H1 (cell line): Measurements from ENCODE around the gene APOC3. TPM values are rescaled to one million over a fixed set of nuclear protein-coding genes. Genes with fewer than 3 reads are reported as not detected.

Experiments
- CTCF ChIA-PET: fragments of 300-600 bp; sonication (Branson Sonifier 250); formaldehyde crosslinking; loops from one replicate; lab custom pipeline; 2021; ENCODE audit not compliant: partially characterized antibody; lab: Charles Lee
- POLR2A ChIA-PET: fragments of 300-600 bp; sonication (Branson Sonifier 250); formaldehyde crosslinking; loops from one replicate; lab custom pipeline; 2021; ENCODE audit warnings: inconsistent platforms; ENCODE audit not compliant: partially characterized antibody; lab: Charles Lee
- DNase-seq, 2 experiments: peaks; one replicate each; pipeline versions ENCODE4 v3.0.0 to v3.0.0-alpha.2; 2010 to 2022; ENCODE audit warnings: low spot score in 2 of 2, low read depth in 1 of 2, mixed read lengths in 1 of 2
- FAIRE-seq: peaks from 2 replicates; lab custom pipeline; 2011; peaks lifted over from hg19 to GRCh38; lab: Jason Lieb, UNC
- H2AFZ ChIP-seq: 2 replicates; pipeline ENCODE4 v1.8.1; 2012; ENCODE audit warnings: low read length, inconsistent platforms
- H2AK5ac ChIP-seq: 2 replicates; pipeline ENCODE4 v1.6.1; 2013; ENCODE audit warnings: low read depth, low read length
- H2BK120ac ChIP-seq: replicated peaks from 2 replicates; pipeline ENCODE3; 2013; ENCODE audit warnings: low read depth, low read length, inconsistent platforms
- H2BK12ac ChIP-seq: 2 replicates; pipeline ENCODE4 v1.6.1; 2013; ENCODE audit warnings: low read depth, low read length
- H2BK15ac ChIP-seq: 2 replicates; pipeline ENCODE4 v1.6.1; 2013; ENCODE audit warnings: low read length
- H2BK20ac ChIP-seq: 2 replicates; pipeline ENCODE4 v1.6.1; 2013; ENCODE audit warnings: low read length
- H2BK5ac ChIP-seq: 2 replicates; pipeline ENCODE4 v1.6.1; 2013; ENCODE audit warnings: low read depth, low read length
- H3K14ac ChIP-seq: 2 replicates; pipeline ENCODE4 v1.6.1; 2013; ENCODE audit warnings: inconsistent platforms; ENCODE audit not compliant: insufficient read length
- H3K18ac ChIP-seq: 2 replicates; pipeline ENCODE4 v1.6.1; 2013; ENCODE audit warnings: low read length; ENCODE audit errors: extremely low read depth
- H3K23ac ChIP-seq: 2 replicates; pipeline ENCODE4 v1.6.1; 2013; ENCODE audit warnings: inconsistent platforms; ENCODE audit not compliant: insufficient read length
- H3K23me2 ChIP-seq: 2 replicates; pipeline ENCODE4 v1.6.1; 2013; ENCODE audit warnings: low read depth, low read length
- H3K27ac ChIP-seq: 2 replicates; pipeline ENCODE4 v1.6.1; 2011; ENCODE audit warnings: low read depth, low read length, inconsistent platforms
- H3K27me3 ChIP-seq, 4 experiments: replicated peaks in 1 of 4; 1 replicate in 1 of 4; 2 replicates in 3 of 4; pipeline versions ENCODE4 v1.6.1 to v1.8.1; 2011 to 2013; ENCODE audit warnings: low read length in 3 of 4, mild to moderate bottlenecking in 3 of 4, inconsistent platforms in 2 of 4, mixed read lengths in 2 of 4, moderate library complexity in 1 of 4; ENCODE audit not compliant: control insufficient read depth in 3 of 4, insufficient read depth in 3 of 4; ENCODE audit errors: extremely low read depth in 1 of 4
- H3K36me3 ChIP-seq, 4 experiments: 2 replicates each; pipeline versions ENCODE4 v1.6.1 to v1.8.1; 2011 to 2013; ENCODE audit warnings: mild to moderate bottlenecking in 4 of 4, low read length in 3 of 4, moderate library complexity in 2 of 4, control low read depth in 1 of 4, inconsistent platforms in 1 of 4; ENCODE audit not compliant: insufficient read depth in 4 of 4, control insufficient read depth in 2 of 4
- H3K4ac ChIP-seq: replicated peaks from 2 replicates; pipeline ENCODE3; 2013; ENCODE audit warnings: low read length, low read depth, mixed read lengths, inconsistent platforms; ENCODE audit not compliant: insufficient read length
- H3K4me1 ChIP-seq, 4 experiments: replicated peaks in 1 of 4; 1 replicate in 1 of 4; 2 replicates in 3 of 4; pipeline versions ENCODE4 v1.6.1 to v1.8.1; 2011 to 2013; ENCODE audit warnings: low read length in 3 of 4, inconsistent platforms in 2 of 4, mixed read lengths in 1 of 4; ENCODE audit not compliant: insufficient read depth in 4 of 4, control insufficient read depth in 3 of 4
- H3K4me2 ChIP-seq, 2 experiments: 2 replicates each; pipeline versions ENCODE4 v1.6.1 to v1.8.1; 2011 to 2013; ENCODE audit warnings: low read depth in 2 of 2, low read length in 2 of 2, control low read depth in 1 of 2, inconsistent platforms in 1 of 2, mild to moderate bottlenecking in 1 of 2; ENCODE audit not compliant: insufficient read depth in 1 of 2
- H3K4me3 ChIP-seq, 4 experiments: fragments of 200-600, 300-600 bp in 1 of 4; sonication (generic), shearing (Covaris generic), sonication (Bioruptor Twin) in 1 of 4; 2 replicates each; pipeline versions ENCODE4 v1.5.1 to v1.8.1; 2011 to 2016; ENCODE audit warnings: low read length in 4 of 4, low read depth in 3 of 4, control low read depth in 2 of 4, inconsistent platforms in 2 of 4, mild to moderate bottlenecking in 2 of 4, mixed read lengths in 1 of 4, moderate library complexity in 1 of 4; ENCODE audit not compliant: insufficient read depth in 2 of 4; ENCODE audit errors: extremely low read depth in 1 of 4
- H3K56ac ChIP-seq: replicated peaks from 2 replicates; pipeline ENCODE3; 2013; ENCODE audit warnings: low read depth, mild to moderate bottlenecking, mixed read lengths, low read length, inconsistent platforms; ENCODE audit not compliant: insufficient read length
- H3K79me1 ChIP-seq: 2 replicates; pipeline ENCODE4 v1.6.1; 2013; ENCODE audit warnings: low read depth, low read length, control low read depth
- H3K79me2 ChIP-seq, 2 experiments: 2 replicates each; pipeline versions ENCODE4 v1.6.1 to v1.8.1; 2012 to 2013; ENCODE audit warnings: low read length in 2 of 2, mild to moderate bottlenecking in 2 of 2, inconsistent platforms in 1 of 2; ENCODE audit not compliant: insufficient read depth in 2 of 2, control insufficient read depth in 1 of 2
- H3K9ac ChIP-seq, 4 experiments: replicated peaks in 1 of 4; 1 replicate in 1 of 4; 2 replicates in 3 of 4; pipeline versions ENCODE4 v1.6.1 to v1.8.1; 2011 to 2013; ENCODE audit warnings: low read depth in 3 of 4, low read length in 3 of 4, control low read depth in 2 of 4, mild to moderate bottlenecking in 2 of 4, moderate library complexity in 2 of 4, inconsistent platforms in 1 of 4; ENCODE audit errors: extremely low read depth in 1 of 4
- H3K9me3 ChIP-seq, 2 experiments: 2 replicates each; pipeline versions ENCODE4 v1.6.1 to v1.8.1; 2012 to 2013; ENCODE audit warnings: mild to moderate bottlenecking in 2 of 2, moderate library complexity in 2 of 2, control low read depth in 1 of 2, inconsistent platforms in 1 of 2, low read depth in 1 of 2, low read length in 1 of 2, mixed read lengths in 1 of 2; ENCODE audit not compliant: insufficient read depth in 2 of 2
- H4K20me1 ChIP-seq, 2 experiments: replicated peaks in 1 of 2; 2 replicates each; pipeline versions ENCODE3 to v1.8.1; 2011 to 2013; ENCODE audit warnings: inconsistent platforms in 2 of 2, low read length in 2 of 2, mild to moderate bottlenecking in 1 of 2; ENCODE audit not compliant: insufficient read depth in 2 of 2, control insufficient read depth in 1 of 2
- H4K5ac ChIP-seq: 2 replicates; pipeline ENCODE4 v1.6.1; 2013; ENCODE audit warnings: low read length, low read depth, mixed read lengths, inconsistent platforms; ENCODE audit not compliant: insufficient read length
- H4K8ac ChIP-seq: 2 replicates; pipeline ENCODE4 v1.8.0; 2013; ENCODE audit warnings: mild to moderate bottlenecking, moderate library complexity, low read length, inconsistent platforms; ENCODE audit not compliant: insufficient read depth; ENCODE audit errors: extremely low read depth
- H4K91ac ChIP-seq: replicated peaks from 2 replicates; pipeline ENCODE3; 2013; ENCODE audit warnings: low read length, mixed read lengths, inconsistent platforms; ENCODE audit not compliant: insufficient read length
- BCL11A ChIP-seq, 2 experiments: IDR thresholded peaks; one replicate each; pipeline ENCODE4 v1.6.1; 2011; ENCODE audit warnings: low read depth in 2 of 2, low read length in 2 of 2, mild to moderate bottlenecking in 2 of 2
- CBX5 ChIP-seq: fragments of 300-800, 300-1000 bp; sonication (generic); IDR thresholded peaks from 2 replicates; pipeline ENCODE4 v1.7.1; 2016; ENCODE audit warnings: antibody characterized with exemption, low read length, low read depth
- CBX8 ChIP-seq: fragments of 300-800, 300-1000 bp; sonication (generic); IDR thresholded peaks from 2 replicates; pipeline ENCODE4 v1.7.1; 2016; ENCODE audit warnings: low read depth, low read length, borderline replicate concordance
- HDAC2 ChIP-seq, 2 experiments: fragments of 300-600 bp in 1 of 2; sonication (generic) in 1 of 2; IDR thresholded peaks; 2 replicates each; pipeline ENCODE4 v1.6.1; 2011 to 2012; ENCODE audit warnings: low read depth in 2 of 2, low read length in 2 of 2, mild to moderate bottlenecking in 2 of 2, moderate library complexity in 2 of 2, borderline replicate concordance in 1 of 2, inconsistent platforms in 1 of 2
- HDAC6 ChIP-seq: IDR thresholded peaks from one replicate; pipeline ENCODE4 v1.7.1; 2012; ENCODE audit warnings: low read depth, mild to moderate bottlenecking, inconsistent platforms, low read length, moderate library complexity
- KDM5A ChIP-seq: fragments of 200-600 bp; IDR thresholded peaks from 2 replicates; pipeline ENCODE4 v1.7.1; 2012; ENCODE audit warnings: mild to moderate bottlenecking, low read length, inconsistent platforms, mixed read lengths
- MAFK ChIP-seq: IDR thresholded peaks from 2 replicates; pipeline ENCODE4 v1.6.1; 2012; ENCODE audit warnings: low read depth, mild to moderate bottlenecking, improper control_type of control experiment, low read length
- POU5F1 ChIP-seq: IDR thresholded peaks from 2 replicates; pipeline ENCODE4 v1.6.1; 2011; ENCODE audit warnings: low read depth, mild to moderate bottlenecking, low read length, moderate library complexity
- RBBP5 ChIP-seq: IDR thresholded peaks from 2 replicates; pipeline ENCODE4 v1.7.1; 2012; ENCODE audit warnings: low read depth, mild to moderate bottlenecking, inconsistent platforms, low read length, moderate library complexity, borderline replicate concordance
- RXRA ChIP-seq: IDR thresholded peaks from 2 replicates; pipeline ENCODE4 v1.6.1; 2011; ENCODE audit warnings: low read depth, mild to moderate bottlenecking, low read length, moderate library complexity; ENCODE audit not compliant: insufficient read depth
- SAP30 ChIP-seq: fragments of 300-600 bp; sonication (generic); IDR thresholded peaks from 2 replicates; pipeline ENCODE4 v1.7.1; 2012; ENCODE audit warnings: low read length, moderate library complexity, mild to moderate bottlenecking, inconsistent platforms; ENCODE audit not compliant: insufficient read depth, insufficient replicate concordance
- SUZ12 ChIP-seq: fragments of 200-600 bp; sonication (generic); IDR thresholded peaks from 2 replicates; pipeline ENCODE4 v1.6.1; 2012; ENCODE audit warnings: mild to moderate bottlenecking, inconsistent platforms, low read length, moderate library complexity, mixed read lengths
- TBP ChIP-seq: IDR thresholded peaks from 2 replicates; pipeline ENCODE4 v1.6.1; 2011; ENCODE audit warnings: low read depth, low read length, improper control_type of control experiment
- WGBS, 2 experiments: shearing (Covaris generic) in 1 of 2; methylation state at CpG; one replicate each; pipeline versions ENCODE4 v1.1.6 to v1.1.7; 2013 to 2015; ENCODE audit warnings: low lambda C conversion rate in 2 of 2, mixed read lengths in 2 of 2, inconsistent platforms in 1 of 2, low coverage in 1 of 2, missing lambda C conversion rate in 1 of 2; ENCODE audit not compliant: insufficient replicate concordance in 2 of 2, insufficient coverage in 1 of 2, insufficient read length in 1 of 2; ENCODE audit errors: extremely low coverage in 1 of 2, missing lambda C conversion rate in 1 of 2; 5-methylcytosine and 5-hydroxymethylcytosine counted together
- polyA plus RNA-seq, 7 experiments: library from polyadenylated mRNA; depleted of rRNA in 3 of 7; stranded (reverse) in 5 of 7; unstranded in 2 of 7; fragments of >200 nt in 5 of 7; fragments of 200-250 nt in 2 of 7; gene quantifications; 1 replicate in 5 of 7; 2 replicates in 1 of 7; 4 replicates in 1 of 7; pipeline versions ENCODE4 v1.2.1 to v1.2.3, GENCODE V29; 2011 to 2013; ENCODE audit warnings: missing spikeins in 2 of 7, mixed read lengths in 2 of 7
- total RNA-seq: library from RNA; stranded (reverse); fragmentation: NEBNext Ultra II Directional; extraction: Animal tissue kit (Norgen Biotek cat#: 25700); gene quantifications from 2 replicates; pipeline ENCODE4 v1.2.1, GENCODE V29; 2021

APOC3 gene
- total and polyA plus RNA-seq, 2 of the 8 experiments (the other 6 are each of a cell fraction or from before 2014, with no cell fraction given): not detected

GRCh38 chr11:116842909-116843308, 13.2 kb downstream of the APOC3 start:
- Histone ChIP-seq H3K79me1 (no peaks in the 10 kb centered on the region), H3K14ac (no peak overlapping the region), H3K79me2 (no peaks in the 10 kb centered on the region), H2BK120ac (no peak overlapping the region), H3K9me3 (no peaks in the 10 kb centered on the region), H3K36me3 (peaks cover 9 to 36% (median 25%) of the 10 kb centered on the region in 4 experiments; a peak in 7 of 8 replicates), H3K23ac (no peak overlapping the region), H3K27me3 (no peaks in the 10 kb centered on the region), H3K9ac (no peak overlapping the region), H4K5ac (no peak overlapping the region), H3K18ac (no peak overlapping the region), H3K56ac (no peak overlapping the region), H2BK5ac (no peak overlapping the region), H2BK20ac (no peak overlapping the region), H3K27ac (no peak overlapping the region), H3K4me2 (no peak overlapping the region), H4K8ac (no peak overlapping the region), H3K4ac (no peak overlapping the region), H3K4me1 (no peaks in the 10 kb centered on the region; a peak in 2 of 7 replicates), H2BK12ac (no peak overlapping the region), H2BK15ac (no peak overlapping the region), H3K4me3 (no peak overlapping the region), H2AK5ac (no peak overlapping the region), H2AFZ (no peak overlapping the region), H4K91ac (no peak overlapping the region), H4K20me1 (no peaks in the 10 kb centered on the region), H3K23me2 (no peaks in the 10 kb centered on the region)
- 93% methylated on average over 4 of the region's 4 CpGs; no CpG with 5 or more reads in 1 of the 2 experiments for WGBS, 2 experiments
- POLR2A ChIA-PET: no interaction called here
- TF ChIP-seq TBP: no peak
- TF ChIP-seq RXRA: no peak
- TF ChIP-seq SUZ12: no peak
- TF ChIP-seq CBX8: no peak
- TF ChIP-seq CBX5: no peak
- no peak for TF ChIP-seq MAFK
- TF ChIP-seq BCL11A (IDR thresholded peaks at IDR 0.05; ENCODE audit: low read depth in 2 of 2, low read length in 2 of 2): no peak
- TF ChIP-seq HDAC2 (IDR thresholded peaks at IDR 0.05; ENCODE audit: borderline replicate concordance in 1 of 2, low read depth in 2 of 2, low read length in 2 of 2): no peak
- TF ChIP-seq SAP30: no peak
- no peak for TF ChIP-seq POU5F1
- no peak for TF ChIP-seq RBBP5
- TF ChIP-seq HDAC6: no peak
- no peak for TF ChIP-seq KDM5A
- CTCF ChIA-PET: interaction anchor here (0.8 to 1.1 kb wide), 2 partner anchors 53 to 55 kb away, joined by 3 read pairs; partner anchors contain the start of gene ZPR1
- no peak for FAIRE-seq
- no peak for DNase-seq
